Liver (tissue), 9 donors: ENCODE measurements around the gene HMX1. TPM values are rescaled to one million over a fixed set of nuclear protein-coding genes. Genes with fewer than 3 reads are reported as not detected.

Source experiments
- DNase-seq: peaks from one replicate; pipeline ENCODE4 v3.0.0-alpha.2; 2017; ENCODE audit warnings: low spot score
- H3K27ac ChIP-seq, 2 donors: one replicate each; pipeline ENCODE4 v1.7.0; 2013; ENCODE audit warnings: inconsistent platforms in 2 of 2, low read length in 2 of 2, control low read depth in 1 of 2, low read depth in 1 of 2, mild to moderate bottlenecking in 1 of 2
- H3K27me3 ChIP-seq, 4 donors: one replicate each; pipeline versions ENCODE4 v1.6.1 to v1.7.0; 2013; ENCODE audit warnings: low read length in 3 of 4, inconsistent platforms in 1 of 4, mild to moderate bottlenecking in 1 of 4, moderate library complexity in 1 of 4; ENCODE audit not compliant: control insufficient read depth in 4 of 4, insufficient read depth in 4 of 4
- H3K36me3 ChIP-seq, 4 donors: one replicate each; pipeline versions ENCODE4 v1.6.1 to v1.7.0; 2013; ENCODE audit warnings: low read length in 3 of 4, mild to moderate bottlenecking in 3 of 4, low read depth in 1 of 4, moderate library complexity in 1 of 4; ENCODE audit not compliant: control insufficient read depth in 4 of 4, insufficient read depth in 3 of 4
- H3K4me1 ChIP-seq, 4 donors: one replicate each; pipeline versions ENCODE4 v1.6.1 to v1.7.0; 2013; ENCODE audit warnings: low read length in 3 of 4, mild to moderate bottlenecking in 3 of 4, moderate library complexity in 1 of 4; ENCODE audit not compliant: control insufficient read depth in 4 of 4, insufficient read depth in 4 of 4
- H3K4me3 ChIP-seq, 3 donors: one replicate each; pipeline versions ENCODE4 v1.6.1 to v1.7.0; 2013; ENCODE audit warnings: low read length in 3 of 3, control low read depth in 1 of 3, low read depth in 1 of 3, mild to moderate bottlenecking in 1 of 3
- H3K9ac ChIP-seq, 2 donors: one replicate each; pipeline ENCODE4 v1.7.0; 2013; ENCODE audit warnings: low read length in 2 of 2, mild to moderate bottlenecking in 2 of 2, moderate library complexity in 2 of 2, control low read depth in 1 of 2, low read depth in 1 of 2
- H3K9me3 ChIP-seq, 4 donors: one replicate each; pipeline versions ENCODE4 v1.6.1 to v1.7.0; 2013; ENCODE audit warnings: low read length in 3 of 4; ENCODE audit not compliant: control insufficient read depth in 4 of 4
- ATF3 ChIP-seq: IDR thresholded peaks from 2 replicates; pipeline ENCODE4 v1.6.1; 2016; ENCODE audit warnings: antibody characterized with exemption
- EGR1 ChIP-seq, 2 donors: IDR thresholded peaks; 2 replicates each; pipeline ENCODE4 v1.6.1; 2016 to 2018; ENCODE audit warnings: antibody characterized with exemption in 2 of 2, low read depth in 2 of 2
- FOXA1 ChIP-seq: IDR thresholded peaks from 2 replicates; pipeline ENCODE4 v1.6.1; 2016; ENCODE audit warnings: antibody characterized with exemption
- FOXA2 ChIP-seq: IDR thresholded peaks from 2 replicates; pipeline ENCODE4 v1.6.1; 2016; ENCODE audit warnings: antibody characterized with exemption
- HNF4A ChIP-seq, 2 donors: conservative IDR thresholded peaks; 2 replicates each; pipeline ENCODE4 v1.6.1; 2016; ENCODE audit warnings: antibody characterized with exemption in 2 of 2, mild to moderate bottlenecking in 2 of 2
- MAX ChIP-seq: IDR thresholded peaks from 2 replicates; pipeline ENCODE4 v1.6.1; 2016; ENCODE audit warnings: antibody characterized with exemption
- NR2F2 ChIP-seq: IDR thresholded peaks from 2 replicates; pipeline ENCODE4 v1.6.1; 2016; ENCODE audit warnings: antibody characterized with exemption
- RAD21 ChIP-seq, 2 donors: IDR thresholded peaks; 2 replicates each; pipeline ENCODE4 v1.6.1; 2016; ENCODE audit warnings: antibody characterized with exemption in 2 of 2, mild to moderate bottlenecking in 2 of 2
- REST ChIP-seq: IDR thresholded peaks from 2 replicates; pipeline ENCODE4 v1.6.1; 2016; ENCODE audit warnings: antibody characterized with exemption, mild to moderate bottlenecking
- RXRA ChIP-seq, 2 donors: IDR thresholded peaks; 2 replicates each; pipeline ENCODE4 v1.6.1; 2017 to 2018; ENCODE audit warnings: antibody characterized with exemption in 2 of 2, mild to moderate bottlenecking in 1 of 2
- SP1 ChIP-seq: IDR thresholded peaks from 2 replicates; pipeline ENCODE4 v1.6.1; 2018; ENCODE audit warnings: antibody characterized with exemption, mild to moderate bottlenecking
- TAF1 ChIP-seq: conservative IDR thresholded peaks from 2 replicates; pipeline ENCODE4 v1.6.1; 2016; ENCODE audit warnings: antibody characterized with exemption, mild to moderate bottlenecking
- YY1 ChIP-seq: IDR thresholded peaks from 2 replicates; pipeline ENCODE4 v1.6.1; 2016; ENCODE audit warnings: antibody characterized with exemption, mild to moderate bottlenecking
- ZBTB33 ChIP-seq: IDR thresholded peaks from 2 replicates; pipeline ENCODE4 v1.6.1; 2016; ENCODE audit warnings: antibody characterized with exemption
- WGBS: extraction: QIAGEN DNeasy Blood & Tissue Kit; methylation state at CpG from one replicate; pipeline ENCODE4 v1.1.7; 2013; 5-methylcytosine and 5-hydroxymethylcytosine counted together
- polyA plus RNA-seq, 2 donors: library from polyadenylated mRNA; stranded (reverse) in 1 of 2; unstranded in 1 of 2; fragments of 200-250 nt in 1 of 2; fragments of >200 nt in 1 of 2; fragmentation: Nextera tagmentation in 1 of 2; extraction: Ambion mirVana in 1 of 2; gene quantifications; one replicate each; pipeline versions ENCODE4 v1.2.1 to v1.2.3, GENCODE V29; 2013 to 2015
- total RNA-seq, 2 donors: library from RNA; depleted of rRNA; stranded (reverse); fragments of >200 nt; gene quantifications; one replicate each; pipeline ENCODE4 v1.2.3, GENCODE V29; 2014
- donor health status: healthy.
- donor health status: healthy.
- donor health status: healthy.
- donor health status: healthy.
- donor health status: healthy.

HMX1 gene
- total and polyA plus RNA-seq, 4 donors = not detected

- Histone ChIP-seq H3K27me3 (peaks cover 0 to 11% (median 3%) of the 10 kb centered on the region in 4 donors), H3K36me3 (no peaks in the 10 kb centered on the region), H3K9me3 (no peaks in the 10 kb centered on the region), H3K4me1 (no peaks in the 10 kb centered on the region), H3K27ac (no peak overlapping the region), H3K4me3 (no peak overlapping the region), H3K9ac (no peak overlapping the region)
- 76% methylated on average over 9 of the region's 9 CpGs for WGBS
- no peak for TF ChIP-seq FOXA1
- TF ChIP-seq MAX = no peak
- TF ChIP-seq RXRA (IDR thresholded peaks at IDR 0.05) = no peak
- no peak for DNase-seq
Observed at GRCh38 chr4:8880851-8881250, 9.2 kb upstream of the HMX1 start.

- DNase-seq = no peak
- Histone ChIP-seq H3K9ac (no peak overlapping the region), H3K4me3 (no peak overlapping the region), H3K27ac (no peak overlapping the region), H3K4me1 (no peaks in the 10 kb centered on the region), H3K27me3 (peaks cover 0 to 17% (median 6%) of the 10 kb centered on the region in 4 donors), H3K36me3 (no peaks in the 10 kb centered on the region), H3K9me3 (no peaks in the 10 kb centered on the region)
- 63% methylated on average over 8 of the region's 8 CpGs for WGBS
- TF ChIP-seq ATF3 (no peak), REST (no peak), RXRA (IDR thresholded peaks at IDR 0.05) (no peak), FOXA2 (no peak), HNF4A (conservative IDR thresholded peaks at IDR 0.05) (no peak), ZBTB33 (no peak), TAF1 (no peak), FOXA1 (no peak)
Observed at GRCh38 chr4:8879574-8879973, 7.9 kb upstream of the HMX1 start.

- Histone ChIP-seq H3K9me3 (no peaks in the 10 kb centered on the region), H3K4me3 (no peak overlapping the region)
- TF ChIP-seq REST = no peak
- no peak for TF ChIP-seq FOXA2
- TF ChIP-seq ZBTB33 = no peak
- TF ChIP-seq NR2F2 = no peak
- no peak for TF ChIP-seq MAX
- no peak for TF ChIP-seq SP1
- no peak for TF ChIP-seq EGR1 (IDR thresholded peaks at IDR 0.05; ENCODE audit: low read depth in 2 of 2)
- no peak for TF ChIP-seq RAD21 (IDR thresholded peaks at IDR 0.05)
- TF ChIP-seq ATF3 = no peak
- no peak for TF ChIP-seq YY1
- TF ChIP-seq TAF1 = no peak
Observed at GRCh38 chr4:8878421-8878820, 6.8 kb upstream of the HMX1 start.

More at GRCh38 chr4:8878421-8878820, 6.8 kb upstream of the HMX1 start:
- H3K4me1 ChIP-seq = no peaks in the 10 kb centered on the region
- DNase-seq = no peak
- peaks cover 0 to 22% (median 11%) of the 10 kb centered on the region in 4 donors for H3K27me3 ChIP-seq
- no peaks in the 10 kb centered on the region for H3K36me3 ChIP-seq
- WGBS = 24% methylated on average over 11 of the region's 11 CpGs
- no peak overlapping the region for H3K9ac ChIP-seq
- no peak overlapping the region for H3K27ac ChIP-seq
